CD4-positive, alpha-beta T cell (primary cell): ENCODE results near the gene FBXL19. TPM values are rescaled to one million over a fixed set of nuclear protein-coding genes. Genes with fewer than 3 reads are reported as not detected.

Experiments
- ATAC-seq: fragments of 200-7000 bp; cut with Tn5 transposase; one replicate; pipeline ENCODE4 v1.10.0; 2022; ENCODE audit warnings: mild to moderate bottlenecking; ENCODE audit not compliant: poor library complexity
- CTCF ChIA-PET: fragments of 350-600 bp; sonication (Branson Sonifier 250); formaldehyde crosslinking; loops from one replicate; lab custom pipeline; 2021; ENCODE audit warnings: antibody characterized with exemption, inconsistent platforms; lab: Charles Lee
- POLR2A ChIA-PET: fragments of 350-600 bp; sonication (Branson Sonifier 250); formaldehyde crosslinking; loops from one replicate; lab custom pipeline; 2021; ENCODE audit warnings: antibody characterized with exemption, inconsistent platforms; lab: Charles Lee
- DNase-seq, 14 experiments: peaks; one replicate each; pipeline ENCODE4 v3.0.0-alpha.2; 2013 to 2020; ENCODE audit warnings: mixed read lengths in 2 of 14
- H3K27ac ChIP-seq, 2 donors: one replicate each; pipeline versions ENCODE4 v1.5.1 to v1.7.0; 2013; ENCODE audit warnings: low read length in 2 of 2, low read depth in 1 of 2, mild to moderate bottlenecking in 1 of 2
- H3K27me3 ChIP-seq, 2 experiments: 1 replicate in 1 of 2; 2 replicates in 1 of 2; pipeline versions ENCODE4 v1.6.1 to v1.7.0; 2013; ENCODE audit warnings: low read length in 2 of 2, control low read depth in 1 of 2, mild to moderate bottlenecking in 1 of 2, moderate library complexity in 1 of 2; ENCODE audit not compliant: insufficient read depth in 2 of 2, control insufficient read depth in 1 of 2
- H3K36me3 ChIP-seq: one replicate; pipeline ENCODE4 v1.6.1; 2013; ENCODE audit warnings: low read length, control low read depth; ENCODE audit not compliant: insufficient read depth
- H3K4me1 ChIP-seq: one replicate; pipeline ENCODE4 v1.6.1; 2013; ENCODE audit warnings: low read length, control low read depth; ENCODE audit not compliant: insufficient read depth
- H3K4me3 ChIP-seq: one replicate; pipeline ENCODE4 v1.5.1; 2013; ENCODE audit warnings: mild to moderate bottlenecking, low read length, moderate library complexity
- H3K9me3 ChIP-seq, 2 experiments: 1 replicate in 1 of 2; 2 replicates in 1 of 2; pipeline versions ENCODE4 v1.6.1 to v1.7.0; 2013; ENCODE audit warnings: low read length in 2 of 2, mild to moderate bottlenecking in 2 of 2, control low read depth in 1 of 2, moderate library complexity in 1 of 2; ENCODE audit not compliant: control insufficient read depth in 1 of 2, insufficient read depth in 1 of 2
- H3K27ac Mint-ChIP-seq: one replicate; pipeline ENCODE4 v1.8.0; 2020; ENCODE audit warnings: mixed read lengths
- H3K27me3 Mint-ChIP-seq: one replicate; pipeline ENCODE4 v1.8.0; 2021; ENCODE audit warnings: mixed read lengths
- H3K36me3 Mint-ChIP-seq: one replicate; pipeline ENCODE4 v1.8.0; 2021; ENCODE audit warnings: low read depth, mixed read lengths
- H3K4me1 Mint-ChIP-seq: one replicate; pipeline ENCODE4 v1.8.0; 2021; ENCODE audit warnings: low read depth, mixed read lengths
- H3K4me3 Mint-ChIP-seq: one replicate; pipeline ENCODE4 v1.8.0; 2020; ENCODE audit warnings: mild to moderate bottlenecking, mixed read lengths
- H3K9me3 Mint-ChIP-seq: one replicate; pipeline ENCODE4 v1.8.0; 2020; ENCODE audit warnings: mixed read lengths
- intact Hi-C, 2 experiments: fragments of 100-400 bp; cut with DNase I in 1 of 2; cut with micrococcal nuclease in 1 of 2; formaldehyde crosslinking; loops; one replicate each; pipeline versions ENCODE4 v1.15.1 to v1.9.0; 2023 to 2025; cut with DNase I, micrococcal nuclease
- total RNA-seq, 174 experiments: library from RNA in 2 of 174; stranded (reverse) in 2 of 174; gene quantifications; one replicate each; pipeline ENCODE4 v1.2.3 and lab custom pipeline; 2021 to 2026
- TF ChIP-seq, protein P1 (sequence below): fragments of 200-600 bp; IDR thresholded peaks from one replicate; pipeline ENCODE4 v1.8.0; 2022; ENCODE audit warnings: antibody characterized with exemption, mild to moderate bottlenecking

Gene FBXL19
- total RNA-seq, 2 experiments from 2014 or later: 7.5 to 8.9 TPM

DNA sequence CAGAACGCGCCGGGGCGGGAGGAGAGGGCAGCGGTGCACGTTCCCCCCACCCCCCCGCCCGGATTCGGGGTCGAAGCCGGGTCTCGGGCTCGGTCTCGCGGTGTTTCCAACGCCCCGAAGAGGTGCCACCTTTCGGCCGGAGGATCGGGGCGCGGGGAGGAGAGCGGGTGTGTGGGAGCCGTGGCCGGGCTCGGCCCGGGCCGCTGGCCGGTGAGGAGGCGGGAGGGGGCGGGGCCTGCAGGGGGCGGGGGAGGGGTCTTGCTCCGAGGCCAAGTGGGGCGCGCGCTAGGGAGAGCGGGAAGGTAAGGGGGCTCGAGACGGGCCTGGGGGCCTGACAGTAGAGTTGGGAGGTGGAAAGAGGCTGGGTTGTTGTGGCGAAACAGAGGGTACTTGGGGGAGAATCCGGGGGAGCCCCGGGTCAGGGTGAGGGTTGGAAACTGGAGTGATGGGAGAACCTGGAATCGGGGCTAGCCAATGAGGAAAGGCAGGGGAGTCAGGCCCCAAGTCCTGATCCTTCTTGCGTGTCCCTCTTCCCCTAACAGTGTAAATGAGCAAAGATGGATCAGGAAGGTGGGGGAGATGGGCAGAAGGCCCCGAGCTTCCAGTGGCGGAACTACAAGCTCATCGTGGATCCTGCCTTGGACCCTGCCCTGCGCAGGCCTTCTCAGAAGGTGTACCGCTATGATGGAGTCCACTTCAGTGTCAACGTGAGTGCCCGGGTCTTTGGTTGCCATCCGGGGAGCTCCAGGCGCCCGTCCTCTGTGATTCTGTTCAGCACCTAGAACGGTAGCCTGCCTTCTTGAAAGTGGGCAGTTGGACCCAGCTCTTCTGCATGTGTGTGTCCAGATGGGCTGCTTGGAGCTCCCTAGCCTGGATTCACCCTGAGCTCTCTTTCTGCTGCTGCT is 35.1 kb downstream of the FBXL19 start:
- TF ChIP-seq, protein P1, sequence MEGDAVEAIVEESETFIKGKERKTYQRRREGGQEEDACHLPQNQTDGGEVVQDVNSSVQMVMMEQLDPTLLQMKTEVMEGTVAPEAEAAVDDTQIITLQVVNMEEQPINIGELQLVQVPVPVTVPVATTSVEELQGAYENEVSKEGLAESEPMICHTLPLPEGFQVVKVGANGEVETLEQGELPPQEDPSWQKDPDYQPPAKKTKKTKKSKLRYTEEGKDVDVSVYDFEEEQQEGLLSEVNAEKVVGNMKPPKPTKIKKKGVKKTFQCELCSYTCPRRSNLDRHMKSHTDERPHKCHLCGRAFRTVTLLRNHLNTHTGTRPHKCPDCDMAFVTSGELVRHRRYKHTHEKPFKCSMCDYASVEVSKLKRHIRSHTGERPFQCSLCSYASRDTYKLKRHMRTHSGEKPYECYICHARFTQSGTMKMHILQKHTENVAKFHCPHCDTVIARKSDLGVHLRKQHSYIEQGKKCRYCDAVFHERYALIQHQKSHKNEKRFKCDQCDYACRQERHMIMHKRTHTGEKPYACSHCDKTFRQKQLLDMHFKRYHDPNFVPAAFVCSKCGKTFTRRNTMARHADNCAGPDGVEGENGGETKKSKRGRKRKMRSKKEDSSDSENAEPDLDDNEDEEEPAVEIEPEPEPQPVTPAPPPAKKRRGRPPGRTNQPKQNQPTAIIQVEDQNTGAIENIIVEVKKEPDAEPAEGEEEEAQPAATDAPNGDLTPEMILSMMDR: no peak

DNA sequence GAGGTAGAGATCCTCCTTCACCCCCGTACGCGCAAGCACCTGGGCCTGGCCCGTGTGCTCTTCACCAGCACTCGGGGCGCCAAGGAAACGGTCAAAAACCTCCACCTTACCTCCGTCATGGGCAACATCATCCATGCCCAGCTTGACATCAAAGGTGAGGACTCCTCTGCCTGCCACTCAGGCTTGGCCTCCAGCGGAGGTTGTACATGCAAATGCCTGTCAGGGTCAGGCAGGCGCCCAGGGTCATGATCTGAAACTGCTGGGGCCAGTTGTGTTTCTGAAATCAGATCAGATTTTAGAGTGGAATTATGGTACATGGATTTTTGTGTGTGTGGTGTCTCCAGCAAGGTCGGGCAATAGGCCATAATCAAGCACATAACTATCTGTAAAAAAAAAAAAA is 38.0 kb downstream of the FBXL19 start:
- Histone ChIP-seq H3K9me3 (no peaks in the 10 kb centered on the region), H3K4me1 (peaks cover 23% of the 10 kb centered on the region), H3K27me3 (no peaks in the 10 kb centered on the region), H3K27ac (no peak overlapping the region), H3K36me3 (peaks cover 72% of the 10 kb centered on the region), H3K4me3 (no peak overlapping the region)
- Mint-ChIP-seq H3K27ac (no peak overlapping the region), H3K36me3 (peaks cover 86% of the 10 kb centered on the region), H3K27me3 (no peaks in the 10 kb centered on the region), H3K4me3 (peak overlapping the region; percentile 20), H3K9me3 (no peaks in the 10 kb centered on the region), H3K4me1 (peaks cover 34% of the 10 kb centered on the region)
- DNase-seq (no peak), ATAC-seq (no peak)
- CTCF ChIA-PET: no interaction called here
- POLR2A ChIA-PET: interaction anchor here (0.5 to 1.7 kb wide), 2 partner anchors 12 to 131 kb away, joined by 4 to 7 read pairs; partner anchors contain the start of gene ORAI3
- TF ChIP-seq, protein P1: no peak
- intact Hi-C loops: no loop called here

More for the DNA sequence above, 35.1 kb downstream of the FBXL19 start:
- ChIA-PET CTCF (interaction anchor here (1.0 to 1.6 kb wide), 2 partner anchors 184 to 910 kb away, joined by 3 read pairs; no protein-coding TSS in a partner anchor), POLR2A (interaction anchor here (1.0 to 2.1 kb wide), 6 partner anchors 9 to 184 kb away, joined by 3 to 9 read pairs (median 5); partner anchors contain the start of genes KAT8, ORAI3, ZNF646 and ZNF668)
- ATAC-seq (peak; percentile 32), DNase-seq (peak in 3 of 14 experiments; percentile 42 to 87 (median 67))
- H3K27me3 ChIP-seq: no peaks in the 10 kb centered on the region
- Mint-ChIP-seq H3K4me3 (peak overlapping the region; percentile 93), H3K36me3 (peaks cover 60% of the 10 kb centered on the region), H3K27me3 (no peaks in the 10 kb centered on the region), H3K9me3 (no peaks in the 10 kb centered on the region), H3K27ac (peak overlapping the region; percentile 89), H3K4me1 (peaks cover 39% of the 10 kb centered on the region)
- peaks cover 0 to 5% of the 10 kb centered on the region in 2 experiments for H3K9me3 ChIP-seq
- intact Hi-C loops: loop anchor here in 1 of 2 experiments (10.0 kb wide), 2 partner anchors 116 to 906 kb away; partner anchors contain the start of genes ZNF646 and ZNF668
- peaks cover 33% of the 10 kb centered on the region for H3K4me1 ChIP-seq
- H3K27ac ChIP-seq: no peak overlapping the region
- H3K36me3 ChIP-seq: peaks cover 46% of the 10 kb centered on the region
- H3K4me3 ChIP-seq: peak overlapping the region; percentile 65

DNA sequence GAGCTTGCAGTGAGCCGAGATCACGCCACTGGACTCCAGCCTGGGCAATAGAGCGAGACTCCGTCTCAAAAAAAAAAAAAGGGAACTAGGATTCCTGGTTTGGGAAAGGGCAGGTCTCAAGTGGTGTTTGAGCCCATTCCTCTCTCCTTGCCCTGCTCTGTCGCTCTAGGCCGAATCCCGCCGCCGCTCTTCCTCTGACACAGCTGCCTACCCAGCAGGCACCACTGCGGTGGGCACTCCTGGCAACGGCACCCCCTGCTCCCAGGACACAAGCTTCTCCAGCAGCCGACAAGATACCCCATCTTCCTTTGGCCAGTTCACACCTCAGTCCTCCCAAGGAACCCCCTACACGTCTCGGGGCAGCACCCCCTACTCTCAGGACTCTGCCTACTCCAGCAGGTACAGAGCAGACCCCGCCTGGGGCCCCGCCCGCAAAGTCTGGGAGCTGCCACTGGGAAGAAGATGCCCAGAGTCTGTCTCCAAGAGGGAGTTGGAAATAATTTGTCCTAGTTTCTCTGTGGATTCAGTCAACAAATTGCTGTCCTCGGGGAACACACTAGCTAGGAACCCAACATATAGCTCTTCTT is 40.6 kb downstream of the FBXL19 start:
- ChIA-PET POLR2A (interaction anchor here (0.9 to 1.2 kb wide), 2 partner anchors 10 to 14 kb away, joined by 3 read pairs; no protein-coding TSS in a partner anchor), CTCF (interaction anchor here (0.7 to 1.3 kb wide), 2 partner anchors 10 to 120 kb away, joined by 3 read pairs; no protein-coding TSS in a partner anchor)
- no peaks in the 10 kb centered on the region for H3K9me3 ChIP-seq
- H3K27ac ChIP-seq: no peak overlapping the region
- H3K36me3 ChIP-seq: peaks cover 88% of the 10 kb centered on the region
- ATAC-seq (no peak), DNase-seq (no peak)
- H3K4me3 Mint-ChIP-seq: no peak overlapping the region
- H3K27me3 ChIP-seq: no peaks in the 10 kb centered on the region
- no peak overlapping the region for H3K4me3 ChIP-seq
- H3K4me1 Mint-ChIP-seq: peaks cover 15% of the 10 kb centered on the region
- no peaks in the 10 kb centered on the region for H3K27me3 Mint-ChIP-seq
- TF ChIP-seq, protein P1: no peak
- intact Hi-C loops: no loop called here
- no peak overlapping the region for H3K27ac Mint-ChIP-seq
- peaks cover 90% of the 10 kb centered on the region for H3K36me3 Mint-ChIP-seq
- peaks cover 4% of the 10 kb centered on the region for H3K4me1 ChIP-seq
- no peaks in the 10 kb centered on the region for H3K9me3 Mint-ChIP-seq
